ENCODE measurements around the gene CYLD.

The CYLD gene

GRCh38 chr16:50741781-50742575 lies at the start of gene CYLD:
Gene CYLD (plus strand): TSS chr16:50742086. CDS start chr16:50749699, 7,613 bp downstream.
- TF ChIP-seq CTCF (IDR thresholded peaks at IDR 0.05; ENCODE audit: low read depth, low read length) = no peak
- peak within 1 kb of the TSS; percentile 73 to 75 for H3K4me3 ChIP-seq (replicated peaks in 1 of 2; ENCODE audit: low read depth in 2 of 2, low read length in 2 of 2)
- DNase-seq (ENCODE audit: low read depth in 2 of 2) = peak; percentile 100

- DNase-seq (ENCODE audit: low read depth in 2 of 2) = no peak
- no peak for TF ChIP-seq CTCF (IDR thresholded peaks at IDR 0.05; ENCODE audit: low read depth, low read length)
- H3K4me3 ChIP-seq (replicated peaks in 1 of 2; ENCODE audit: low read depth in 2 of 2, low read length in 2 of 2) = no peak overlapping the region
These were observed 49.3 kb upstream of the CYLD start for GRCh38 chr16:50692644-50692998.

- peak within 1 kb of the TSS; percentile 16 to 34 for H3K4me3 ChIP-seq (replicated peaks in 1 of 2; ENCODE audit: low read depth in 2 of 2, low read length in 2 of 2)
- peak in 1 of 2 donors; percentile 9 for DNase-seq (ENCODE audit: low read depth in 2 of 2)
- TF ChIP-seq CTCF (IDR thresholded peaks at IDR 0.05; ENCODE audit: low read depth, low read length) = no peak
These were observed 48.7 kb upstream of the CYLD start, which contains the start of gene NOD2 for GRCh38 chr16:50692999-50693781. Gene NOD2 (plus strand): TSS chr16:50693606. CDS start chr16:50699496, 5,890 bp downstream.

GRCh38 chr16:50694206-50694605 lies 47.7 kb upstream of the CYLD start:
- DNase-seq (ENCODE audit: low read depth in 2 of 2) = no peak
- H3K4me3 ChIP-seq (replicated peaks in 1 of 2; ENCODE audit: low read depth in 2 of 2, low read length in 2 of 2) = no peak overlapping the region
- no peak for TF ChIP-seq CTCF (IDR thresholded peaks at IDR 0.05; ENCODE audit: low read depth, low read length)

DNA sequence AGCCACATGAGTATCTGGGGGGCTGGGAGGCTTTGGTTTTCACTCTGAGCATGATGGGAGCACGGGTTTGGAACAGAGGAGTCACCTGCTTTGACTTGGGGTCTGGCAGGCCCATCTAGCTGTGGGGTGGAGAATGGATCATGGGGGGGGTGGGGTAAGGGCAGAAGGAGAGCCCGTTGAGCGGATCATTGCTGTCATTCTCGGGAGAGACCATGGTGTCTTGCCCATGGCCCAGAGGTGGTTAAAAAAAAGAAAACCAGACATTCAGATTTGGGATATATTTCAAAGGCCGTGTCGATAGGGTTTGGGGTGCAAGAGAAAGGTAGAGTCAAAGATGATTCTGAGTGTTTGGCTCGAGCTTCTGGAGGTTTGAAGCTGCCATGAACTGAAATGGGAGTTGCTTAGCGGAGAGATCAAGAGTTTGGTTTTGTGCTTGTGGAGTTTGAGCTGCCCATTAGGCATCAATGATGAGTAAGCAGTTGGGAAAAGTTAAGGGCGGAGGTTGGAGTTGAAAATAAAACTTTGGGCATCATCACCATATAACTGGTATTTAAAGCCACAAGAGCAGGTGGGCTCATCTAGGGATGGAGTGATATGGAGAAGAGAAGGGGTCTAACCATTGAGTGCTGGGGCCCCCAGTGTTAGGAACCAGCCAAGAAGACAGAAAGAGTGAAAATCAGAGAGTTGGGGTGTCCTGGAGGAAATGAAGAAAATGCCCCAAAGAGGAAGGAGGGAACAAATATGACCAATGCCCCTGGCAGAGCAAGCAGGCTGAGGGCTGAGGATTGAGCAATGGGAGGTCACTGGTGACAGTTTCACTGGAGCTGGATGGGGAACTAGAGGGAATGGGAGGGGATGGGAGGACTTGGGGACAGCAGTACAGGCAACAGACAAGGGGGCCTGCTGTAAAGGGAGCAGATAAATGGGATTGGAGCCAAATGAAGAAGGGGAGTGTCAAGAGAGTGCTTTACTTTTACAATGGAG lies 46.6 kb upstream of the CYLD start:
- DNase-seq (ENCODE audit: low read depth in 2 of 2) = no peak
- no peak overlapping the region for H3K4me3 ChIP-seq (replicated peaks in 1 of 2; ENCODE audit: low read depth in 2 of 2, low read length in 2 of 2)
- no peak for TF ChIP-seq CTCF (IDR thresholded peaks at IDR 0.05; ENCODE audit: low read depth, low read length)

DNA sequence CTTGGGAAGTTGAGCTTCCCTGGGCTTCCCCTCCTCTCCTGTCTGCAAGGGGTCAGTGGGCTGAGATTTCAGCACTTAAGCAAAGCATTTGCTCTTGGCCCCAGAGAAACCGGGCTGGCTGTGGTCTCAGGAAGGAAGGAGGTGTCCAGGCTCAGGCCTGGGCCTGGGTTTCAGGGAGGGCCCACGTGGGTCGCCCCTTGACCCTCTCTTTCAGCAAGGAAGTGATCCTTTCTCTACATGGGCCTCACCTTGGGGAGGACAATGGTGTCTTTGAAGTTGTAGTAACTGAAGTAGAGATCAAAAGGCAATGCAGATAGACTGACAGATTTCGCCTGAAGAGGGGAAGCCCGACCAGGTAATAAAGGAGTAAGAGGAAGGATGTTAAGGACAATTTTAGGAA lies 45.8 kb upstream of the CYLD start:
- no peak overlapping the region for H3K4me3 ChIP-seq (replicated peaks in 1 of 2; ENCODE audit: low read depth in 2 of 2, low read length in 2 of 2)
- no peak for DNase-seq (ENCODE audit: low read depth in 2 of 2)
- no peak for TF ChIP-seq CTCF (IDR thresholded peaks at IDR 0.05; ENCODE audit: low read depth, low read length)

All from cardiac fibroblast (primary cell).